DMS 273 (cell line): ENCODE measurements around the gene COL4A6.

Source experiments
- DNase-seq: peaks from one replicate; lab custom pipeline; 2025; ENCODE audit not compliant: unreplicated experiment; lab: John Stamatoyannopoulos, UW

The COL4A6 gene

GRCh38 chrX:108163333-108164082 is 274.7 kb downstream of the COL4A6 start:
- DNase-seq = no peak

DNA sequence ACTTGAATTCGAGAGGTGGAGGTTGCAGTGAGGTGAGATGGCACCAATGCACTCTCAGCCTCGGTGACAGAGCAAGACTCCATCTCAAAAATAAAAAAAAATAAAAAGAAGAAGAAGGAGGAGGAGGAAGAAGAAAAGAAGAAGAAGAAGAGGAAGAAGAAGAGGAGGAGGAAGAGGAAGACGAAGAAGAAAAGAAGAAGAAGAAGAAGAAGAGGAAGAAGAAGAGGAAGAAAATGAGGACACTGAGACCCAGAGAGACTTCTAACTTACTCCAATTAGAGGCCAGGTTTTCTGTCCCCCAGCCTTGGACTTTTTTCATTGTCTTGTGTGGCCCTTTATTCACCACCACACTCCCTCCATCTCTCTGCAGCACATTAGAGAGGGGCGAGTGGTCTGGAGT is 276.0 kb downstream of the COL4A6 start:
- no peak for DNase-seq

GRCh38 chrX:108160309-108160708 is 277.9 kb downstream of the COL4A6 start:
- no peak for DNase-seq

GRCh38 chrX:108159028-108159670 is 279.1 kb downstream of the COL4A6 start:
- DNase-seq = no peak

DNA sequence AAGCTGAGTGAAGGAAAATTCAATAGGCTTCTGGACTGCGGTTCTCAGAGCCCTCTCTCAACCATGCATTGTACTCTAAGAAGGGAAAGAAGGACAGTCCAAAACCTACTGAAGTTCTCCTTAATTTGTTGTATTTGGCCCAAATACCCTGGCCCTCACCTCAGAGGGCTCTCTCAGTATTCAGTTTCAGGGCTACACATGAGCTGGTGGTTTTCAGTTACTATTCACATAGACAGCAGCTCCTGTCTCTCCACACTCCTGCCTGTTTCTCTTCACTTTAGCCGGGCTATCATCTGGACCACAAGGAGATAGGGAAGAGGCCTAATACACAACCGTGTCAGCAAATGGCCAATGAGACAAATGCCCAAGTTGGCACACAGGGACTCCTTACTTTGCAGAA is 280.6 kb downstream of the COL4A6 start:
- DNase-seq = no peak

DNA sequence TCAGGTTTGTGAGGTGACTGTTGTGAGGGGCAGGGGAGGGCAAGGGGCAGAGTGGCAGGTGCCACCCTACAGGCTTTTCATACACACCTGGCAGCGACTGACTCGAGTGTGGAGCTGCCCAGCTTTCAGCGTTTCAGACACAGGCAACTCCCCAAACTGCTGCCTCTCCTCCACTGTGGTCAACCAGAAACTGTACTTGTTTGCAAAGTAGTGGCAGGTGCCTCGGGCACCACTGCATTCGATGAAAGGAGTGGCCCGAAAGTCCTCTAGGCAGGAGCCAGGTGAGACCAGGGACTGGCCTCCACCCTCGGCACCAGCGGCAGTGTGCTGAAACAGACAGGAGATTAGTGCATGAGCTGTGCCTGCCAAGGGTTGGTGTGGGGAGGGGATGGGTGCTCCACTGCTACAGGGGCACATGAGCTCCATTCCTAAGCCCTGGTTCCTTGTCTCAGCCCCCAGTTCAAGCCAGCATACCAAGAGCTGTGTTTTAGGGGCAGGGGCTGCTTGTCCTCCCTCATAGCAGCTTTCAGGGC is 281.2 kb downstream of the COL4A6 start:
- no peak for DNase-seq

- no peak for DNase-seq
Measured at GRCh38 chrX:108156082-108156481, 282.1 kb downstream of the COL4A6 start.

DNA sequence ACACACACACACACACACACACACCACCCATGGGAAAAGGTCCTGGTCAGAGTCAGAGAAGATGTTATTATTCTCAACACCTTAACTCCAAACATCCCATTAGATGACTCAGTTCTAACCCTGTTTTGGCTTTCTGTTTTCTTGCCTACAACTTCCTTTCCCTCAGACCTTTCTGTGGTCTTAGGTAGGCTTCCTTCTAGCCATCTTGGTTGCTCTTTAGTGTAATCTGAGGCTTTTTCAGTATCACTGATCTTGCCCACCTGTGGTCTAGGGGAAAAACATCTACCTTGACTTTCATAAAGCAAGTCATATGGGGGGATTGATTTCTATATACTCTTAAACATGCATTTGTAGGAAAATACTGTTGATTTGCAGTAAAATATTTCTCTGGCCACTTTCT is 289.7 kb downstream of the COL4A6 start:
- no peak for DNase-seq

DNA sequence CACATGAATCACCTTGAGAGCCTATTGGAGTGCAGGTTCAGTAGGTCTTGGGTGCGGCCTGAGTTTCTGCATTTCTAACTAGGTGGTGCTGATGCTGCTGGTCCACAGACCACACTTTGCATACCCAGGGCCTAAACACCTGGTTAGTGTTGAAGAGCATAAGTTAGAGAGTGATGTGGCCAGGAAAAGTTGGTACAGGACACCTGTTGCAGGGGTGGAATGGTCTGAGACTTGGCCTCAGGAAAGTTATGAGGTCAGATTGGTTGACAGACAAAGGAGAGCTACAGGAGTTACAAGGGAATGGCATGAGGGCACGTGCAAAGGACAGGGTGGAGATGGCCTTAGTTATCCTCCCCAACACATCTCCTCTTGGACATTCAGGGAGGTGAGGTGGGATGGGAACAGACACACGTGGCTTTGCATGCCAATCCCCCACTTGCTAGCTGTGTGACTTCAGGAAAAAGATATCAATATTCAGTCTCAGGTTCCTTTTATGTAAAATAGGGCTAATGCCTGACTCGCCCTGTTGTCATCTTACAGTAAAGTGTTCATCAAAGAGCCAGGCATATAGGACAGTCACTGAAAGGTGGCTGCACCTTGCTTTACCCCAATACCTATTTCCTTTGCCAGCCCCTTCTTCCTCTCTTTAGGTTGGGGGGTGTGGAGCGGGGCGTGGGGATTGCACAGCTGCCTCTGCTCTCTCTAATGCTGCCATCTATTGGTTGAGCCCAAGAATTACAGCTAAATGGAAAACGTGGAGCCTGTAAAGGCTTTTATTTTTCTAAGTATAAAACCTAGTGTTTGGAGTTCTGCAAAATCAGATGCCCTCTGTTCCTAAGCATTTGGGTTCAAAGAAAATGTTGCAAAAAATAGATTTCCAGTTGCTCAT is 299.2 kb downstream of the COL4A6 start:
- DNase-seq = peak; percentile 26

DNA sequence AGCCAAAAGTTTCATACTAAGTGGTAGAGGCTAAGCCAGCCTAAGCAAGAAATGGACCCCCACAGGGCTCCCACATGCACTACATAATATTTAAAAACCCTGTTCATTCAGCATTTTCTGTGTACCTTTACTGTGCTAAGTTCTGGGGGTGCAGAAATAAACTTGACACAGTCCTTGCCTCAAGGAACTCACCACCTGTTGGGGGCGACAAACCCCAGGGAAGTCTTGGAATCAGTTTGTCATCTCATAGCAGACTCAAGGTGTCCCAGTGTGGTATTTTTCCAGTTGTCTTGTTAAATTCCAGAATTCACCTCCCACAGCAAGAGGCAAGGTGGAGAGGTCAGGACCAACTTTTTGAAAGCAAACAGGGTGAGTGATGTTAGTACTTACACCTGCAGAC is 303.5 kb downstream of the COL4A6 start:
- peak; percentile 4 for DNase-seq

DNA sequence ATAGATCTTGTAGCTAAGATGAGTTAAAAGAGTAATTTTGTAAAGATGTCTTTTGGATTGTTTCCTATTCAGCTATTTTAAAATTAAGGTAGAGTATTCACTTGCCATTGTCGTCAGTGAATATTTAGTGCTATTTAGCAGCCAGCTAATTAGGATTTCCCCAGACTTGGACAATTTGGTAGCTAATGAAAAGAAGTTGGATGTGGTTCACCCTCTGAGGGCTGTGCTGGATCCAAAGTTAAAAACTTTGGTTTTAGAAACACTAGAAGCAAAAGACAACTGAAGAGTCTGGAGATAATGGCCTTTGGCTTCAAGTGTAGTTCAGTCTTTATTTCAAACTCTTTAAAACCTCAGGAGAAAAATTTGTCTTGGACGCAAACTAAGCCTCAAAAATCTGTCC is 305.3 kb downstream of the COL4A6 start:
- DNase-seq = no peak

- no peak for DNase-seq
Measured at GRCh38 chrX:108132034-108132433, 306.2 kb downstream of the COL4A6 start.

DNA sequence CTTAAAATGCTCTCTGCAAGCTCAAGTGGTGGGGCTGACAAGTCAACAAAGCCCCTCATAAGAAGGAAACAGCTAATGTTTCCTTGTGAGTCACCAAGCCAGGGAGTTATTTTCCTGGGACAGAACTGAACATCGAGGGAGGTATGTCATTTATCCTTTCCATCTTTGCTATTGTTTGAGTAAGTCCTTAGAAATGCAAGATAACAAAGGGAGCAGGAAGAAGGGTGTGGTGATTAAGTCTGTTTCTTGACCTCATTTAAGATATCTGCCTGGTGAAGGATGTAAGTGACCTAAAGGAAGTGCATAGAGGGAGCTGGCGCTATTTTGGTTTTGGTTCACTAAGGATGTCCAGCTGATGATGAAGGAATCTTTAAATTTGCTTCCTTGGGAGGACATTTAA is 306.8 kb downstream of the COL4A6 start:
- DNase-seq = no peak

DNA sequence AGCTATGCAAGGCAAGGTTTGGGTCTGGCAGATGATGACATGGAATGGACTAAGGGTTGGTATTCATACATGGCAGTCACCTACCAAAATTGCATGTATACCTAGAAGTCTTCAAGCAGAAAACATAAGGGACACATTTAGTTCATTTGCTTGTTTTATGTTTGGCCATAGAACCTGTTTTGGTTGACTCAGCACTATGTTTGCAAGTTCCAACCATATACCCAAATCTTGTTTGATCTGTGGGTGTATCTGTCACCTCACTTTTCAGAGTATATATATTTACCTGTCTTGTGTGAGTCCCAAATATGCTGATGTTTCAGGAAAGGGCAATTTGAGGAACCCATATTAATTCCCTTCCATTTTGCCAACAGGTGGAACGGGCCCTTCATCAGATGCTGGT is 307.3 kb downstream of the COL4A6 start:
- no peak for DNase-seq

- DNase-seq = no peak
Measured at GRCh38 chrX:108127152-108127551, 311.1 kb downstream of the COL4A6 start.

GRCh38 chrX:108126661-108127060 is 311.6 kb downstream of the COL4A6 start:
- no peak for DNase-seq

- DNase-seq = no peak
Measured at GRCh38 chrX:108123591-108124366, 314.4 kb downstream of the COL4A6 start.

DNA sequence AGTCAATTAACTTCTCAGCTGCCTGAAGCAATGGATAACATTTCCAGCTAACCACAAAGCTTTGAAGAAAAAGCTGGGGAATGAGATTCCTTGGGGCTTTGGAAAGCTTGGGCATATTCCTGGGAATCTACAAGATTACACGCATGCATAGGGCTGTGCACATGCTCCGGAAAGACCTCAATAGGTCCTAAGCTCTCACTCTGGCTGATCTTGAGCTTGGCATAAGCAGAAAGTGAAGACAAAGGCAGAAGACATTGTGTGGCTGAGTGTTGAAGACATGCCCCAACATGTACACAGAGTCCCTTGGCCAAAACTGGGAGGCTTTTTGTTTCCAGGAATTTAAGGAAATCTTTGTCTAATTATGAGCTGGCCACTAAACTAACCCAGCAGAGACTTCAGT is 315.5 kb downstream of the COL4A6 start:
- DNase-seq = no peak

DNA sequence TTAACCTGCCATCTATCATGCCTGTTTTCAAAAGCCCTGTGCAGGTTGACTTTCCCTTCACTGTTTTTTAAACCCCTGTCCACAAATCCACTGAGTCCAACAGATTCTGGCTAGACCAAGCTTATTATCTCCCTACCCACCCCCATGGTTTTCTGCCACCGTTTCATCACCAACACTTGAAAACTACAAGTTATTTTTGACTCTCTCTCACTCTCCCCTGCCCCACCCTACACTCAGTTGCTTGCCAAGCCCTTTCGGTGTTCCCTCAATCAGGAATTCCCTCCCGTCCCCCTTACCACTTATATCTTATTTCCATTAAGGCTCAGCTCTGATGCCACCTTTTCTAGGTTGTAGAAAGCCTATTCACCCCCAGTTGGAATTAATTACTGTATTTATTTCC is 316.9 kb downstream of the COL4A6 start:
- no peak for DNase-seq

GRCh38 chrX:108117988-108118387 is 320.2 kb downstream of the COL4A6 start:
- DNase-seq = no peak

- no peak for DNase-seq
Measured at GRCh38 chrX:108114541-108114940, 323.7 kb downstream of the COL4A6 start.
